ENCODE results near the gene SNX21.

DNA sequence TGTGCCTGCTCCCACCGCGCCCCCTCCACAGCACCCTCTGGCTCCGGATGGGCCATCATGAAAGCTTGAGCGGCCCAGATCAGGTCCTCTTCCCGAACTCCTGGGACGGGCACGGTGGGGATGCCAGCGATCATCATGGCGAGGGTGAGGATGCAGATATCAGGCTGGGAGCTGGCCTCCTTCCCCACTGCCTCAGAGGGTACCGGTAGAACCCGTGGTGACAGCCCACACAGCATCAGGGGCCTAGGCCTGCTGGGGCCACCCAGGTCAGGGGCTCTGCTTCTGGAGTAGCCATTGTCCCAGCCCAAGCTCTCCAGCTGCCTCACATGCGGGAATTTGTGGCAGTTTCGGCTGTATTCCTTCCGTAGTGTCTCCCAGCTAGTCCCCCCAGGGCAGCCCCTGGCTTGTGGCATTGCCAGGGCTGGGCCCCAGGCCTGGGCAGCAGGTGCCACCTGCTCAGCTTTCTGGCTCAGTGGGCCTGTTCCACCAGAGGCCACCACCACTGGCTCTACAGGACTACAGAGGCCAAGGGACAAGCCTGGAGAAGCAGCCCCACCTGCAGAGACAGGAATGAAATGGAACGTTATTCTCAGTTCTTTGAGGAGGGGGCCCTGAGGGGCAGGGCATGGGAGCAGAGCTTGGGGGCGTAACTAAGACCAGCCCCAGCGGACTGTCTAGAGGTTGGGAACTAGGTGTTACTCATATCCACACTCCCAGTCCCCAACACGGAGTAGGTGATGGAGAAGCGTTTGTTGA lies 53.2 kb downstream of the SNX21 start:
- TF ChIP-seq, protein P1, sequence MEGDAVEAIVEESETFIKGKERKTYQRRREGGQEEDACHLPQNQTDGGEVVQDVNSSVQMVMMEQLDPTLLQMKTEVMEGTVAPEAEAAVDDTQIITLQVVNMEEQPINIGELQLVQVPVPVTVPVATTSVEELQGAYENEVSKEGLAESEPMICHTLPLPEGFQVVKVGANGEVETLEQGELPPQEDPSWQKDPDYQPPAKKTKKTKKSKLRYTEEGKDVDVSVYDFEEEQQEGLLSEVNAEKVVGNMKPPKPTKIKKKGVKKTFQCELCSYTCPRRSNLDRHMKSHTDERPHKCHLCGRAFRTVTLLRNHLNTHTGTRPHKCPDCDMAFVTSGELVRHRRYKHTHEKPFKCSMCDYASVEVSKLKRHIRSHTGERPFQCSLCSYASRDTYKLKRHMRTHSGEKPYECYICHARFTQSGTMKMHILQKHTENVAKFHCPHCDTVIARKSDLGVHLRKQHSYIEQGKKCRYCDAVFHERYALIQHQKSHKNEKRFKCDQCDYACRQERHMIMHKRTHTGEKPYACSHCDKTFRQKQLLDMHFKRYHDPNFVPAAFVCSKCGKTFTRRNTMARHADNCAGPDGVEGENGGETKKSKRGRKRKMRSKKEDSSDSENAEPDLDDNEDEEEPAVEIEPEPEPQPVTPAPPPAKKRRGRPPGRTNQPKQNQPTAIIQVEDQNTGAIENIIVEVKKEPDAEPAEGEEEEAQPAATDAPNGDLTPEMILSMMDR (conservative IDR thresholded peaks at IDR 0.05; ENCODE audit: low read depth, low read length), result no peak
- no peak for TF ChIP-seq EZH2 (IDR thresholded peaks at IDR 0.05; ENCODE audit: borderline replicate concordance, low read depth, low read length, poor library complexity, severe bottlenecking)
